Left ventricle myocardium inferior (tissue), 1 donor: ENCODE measurements around the gene PIGO. TPM values are rescaled to one million over a fixed set of nuclear protein-coding genes. Genes with fewer than 3 reads are reported as not detected.

Source experiments
- DNase-seq: peaks from one replicate; pipeline ENCODE4 v3.0.0-alpha.2; 2020
- H3K27ac ChIP-seq: fragments of 200-600 bp; replicated peaks from 2 replicates; pipeline ENCODE4 v1.8.0; 2021
- H3K27me3 ChIP-seq: fragments of 200-600 bp; 2 replicates; pipeline ENCODE4 v1.8.0; 2021; ENCODE audit warnings: low read depth
- H3K36me3 ChIP-seq: fragments of 200-600 bp; 2 replicates; pipeline ENCODE4 v1.8.0; 2021
- H3K4me1 ChIP-seq: fragments of 200-600 bp; 2 replicates; pipeline ENCODE4 v1.8.0; 2021
- H3K4me3 ChIP-seq: fragments of 200-600 bp; 2 replicates; pipeline ENCODE4 v1.8.0; 2021; ENCODE audit warnings: mild to moderate bottlenecking, moderate library complexity
- H3K9me3 ChIP-seq: fragments of 200-600 bp; replicated peaks from 2 replicates; pipeline ENCODE4 v1.8.0; 2021
- CTCF ChIP-seq: fragments of 200-600 bp; IDR thresholded peaks from 2 replicates; pipeline ENCODE4 v1.8.0; 2021; ENCODE audit warnings: antibody characterized with exemption, mild to moderate bottlenecking, borderline replicate concordance
- intact Hi-C: fragments of 100-400 bp; cut with micrococcal nuclease; formaldehyde crosslinking; loops from one replicate; pipeline ENCODE4 v1.11.0; 2022
- total RNA-seq: library from RNA; stranded (reverse); fragmentation: NEBNext Ultra II Directional; extraction: Animal tissue kit (Norgen Biotek cat#: 25700); gene quantifications from one replicate; pipeline ENCODE4 v1.2.1, GENCODE V29; 2021
- donor health status: DM: no; HTN: yes; CAD: no; lungs with severe emphysema.

Gene PIGO
- total RNA-seq, 1 donor from 2014 or later: 9.4 TPM

DNA sequence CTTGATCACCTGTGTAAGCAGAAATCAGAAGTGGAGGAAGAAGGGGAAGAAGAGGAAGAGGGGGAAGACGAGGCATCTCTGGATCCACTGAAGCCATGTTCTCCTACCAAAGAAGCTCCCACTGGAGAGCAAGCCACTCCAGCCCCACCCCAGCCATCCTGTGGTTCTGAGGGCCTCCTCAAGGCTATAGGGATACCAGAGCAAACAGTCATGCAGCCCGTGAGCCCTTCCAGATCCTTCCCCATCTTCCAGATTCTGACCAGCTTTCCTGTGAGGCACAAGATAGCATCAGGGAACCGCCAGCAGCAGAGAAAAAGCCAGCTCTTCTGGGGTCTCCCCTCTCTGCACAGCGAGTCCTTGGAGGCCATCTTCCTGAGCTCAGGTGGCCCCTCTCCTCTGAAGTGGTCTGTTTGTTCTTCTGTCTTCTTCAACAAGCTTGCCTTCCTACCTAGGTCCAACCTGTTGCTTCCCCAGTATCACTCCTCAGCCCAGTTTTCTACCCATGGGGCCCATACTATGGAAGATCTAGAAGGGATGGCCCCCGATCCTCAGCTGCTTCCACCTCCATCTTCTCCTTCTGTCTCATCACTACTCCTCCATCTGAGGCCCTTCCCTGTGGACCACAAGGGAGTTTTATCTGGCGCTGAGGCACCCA, 53.4 kb downstream of the PIGO start:
- Histone ChIP-seq H3K27ac (no peak overlapping the region), H3K4me1 (no peaks in the 10 kb centered on the region), H3K27me3 (no peaks in the 10 kb centered on the region), H3K36me3 (peaks cover 71% of the 10 kb centered on the region), H3K9me3 (no peaks in the 10 kb centered on the region), H3K4me3 (no peak overlapping the region)
- intact Hi-C loops: no loop called here
- DNase-seq: no peak
- TF ChIP-seq CTCF: no peak

- Histone ChIP-seq H3K27me3 (no peaks in the 10 kb centered on the region), H3K4me1 (no peaks in the 10 kb centered on the region), H3K27ac (no peak overlapping the region), H3K9me3 (no peaks in the 10 kb centered on the region), H3K4me3 (no peak overlapping the region), H3K36me3 (peaks cover 65% of the 10 kb centered on the region)
- TF ChIP-seq CTCF: no peak
- DNase-seq: no peak
- intact Hi-C loops: no loop called here
Observed at GRCh38 chr9:35042081-35042604, 54.2 kb downstream of the PIGO start.

Other genes with a start within 250 kb of the PIGO start
- 0.11 TPM for gene PHF24, start 138.3 kb downstream of the PIGO start, total RNA-seq
- 70.0 TPM for gene DNAJB5, start 106.8 kb downstream of the PIGO start, total RNA-seq
- 253 TPM for gene VCP, start 24.0 kb downstream of the PIGO start, total RNA-seq
- gene FANCG, start 16.6 kb downstream of the PIGO start, total RNA-seq: 5.6 TPM
- gene STOML2, start 6.5 kb upstream of the PIGO start, total RNA-seq: 132 TPM
- 17.0 TPM for gene ATOSB, start 19.3 kb upstream of the PIGO start, total RNA-seq
- gene UNC13B, start 65.4 kb upstream of the PIGO start, total RNA-seq: 21.6 TPM